H9 (cell line): ENCODE measurements around the gene ARHGEF2. TPM values are rescaled to one million over a fixed set of nuclear protein-coding genes. Genes with fewer than 3 reads are reported as not detected.

ENCODE experiments used
- DNase-seq: peaks from one replicate; pipeline ENCODE4 v3.0.0-alpha.2; 2017
- H2AFZ ChIP-seq: one replicate; pipeline ENCODE4 v1.6.1; 2013; ENCODE audit warnings: mild to moderate bottlenecking, low read length, control low read depth, moderate library complexity
- H2AK5ac ChIP-seq: 2 replicates; pipeline ENCODE4 v1.6.1; 2013; ENCODE audit warnings: low read length, control low read depth, mixed read lengths; ENCODE audit not compliant: insufficient read length
- H2BK120ac ChIP-seq: one replicate; pipeline ENCODE4 v1.6.1; 2013; ENCODE audit warnings: low read depth, mild to moderate bottlenecking, low read length, control low read depth, inconsistent platforms; ENCODE audit not compliant: poor library complexity, severe bottlenecking
- H2BK12ac ChIP-seq: 2 replicates; pipeline ENCODE4 v1.6.1; 2013; ENCODE audit warnings: low read length, control low read depth, mixed read lengths, low read depth; ENCODE audit not compliant: insufficient read length
- H2BK15ac ChIP-seq: 2 replicates; pipeline ENCODE4 v1.6.1; 2013; ENCODE audit warnings: low read depth, low read length, control low read depth
- H2BK20ac ChIP-seq: one replicate; pipeline ENCODE4 v1.6.1; 2013; ENCODE audit warnings: low read depth, mild to moderate bottlenecking, low read length, control low read depth, inconsistent platforms; ENCODE audit not compliant: poor library complexity, severe bottlenecking
- H2BK5ac ChIP-seq: 2 replicates; pipeline ENCODE4 v1.6.1; 2013; ENCODE audit warnings: low read length, control low read depth, mixed read lengths; ENCODE audit not compliant: insufficient read length
- H3K14ac ChIP-seq: 2 replicates; pipeline ENCODE4 v1.6.1; 2013; ENCODE audit warnings: low read length, control low read depth; ENCODE audit not compliant: insufficient read depth
- H3K18ac ChIP-seq: 2 replicates; pipeline ENCODE4 v1.6.1; 2013; ENCODE audit warnings: low read depth, mild to moderate bottlenecking, mixed read lengths, low read length, control low read depth; ENCODE audit not compliant: insufficient read length
- H3K23ac ChIP-seq: 2 replicates; pipeline ENCODE4 v1.6.1; 2013; ENCODE audit warnings: low read length, control low read depth, mixed read lengths, low read depth; ENCODE audit not compliant: insufficient read length
- H3K23me2 ChIP-seq: 2 replicates; pipeline ENCODE4 v1.6.1; 2013; ENCODE audit warnings: low read depth, mild to moderate bottlenecking, mixed read lengths, low read length, control low read depth; ENCODE audit not compliant: insufficient read length, poor library complexity, severe bottlenecking
- H3K27ac ChIP-seq: 2 replicates; pipeline ENCODE4 v1.5.1; 2013; ENCODE audit warnings: low read length, control low read depth, mixed read lengths, low read depth; ENCODE audit not compliant: insufficient read length
- H3K27me3 ChIP-seq: 2 replicates; pipeline ENCODE4 v1.6.1; 2013; ENCODE audit warnings: low read length, control low read depth, inconsistent platforms; ENCODE audit not compliant: insufficient read depth
- H3K4ac ChIP-seq: 2 replicates; pipeline ENCODE4 v1.6.1; 2013; ENCODE audit warnings: low read depth, mild to moderate bottlenecking, control low read depth, inconsistent platforms, low read length, moderate library complexity
- H3K4me1 ChIP-seq: 2 replicates; pipeline ENCODE4 v1.6.1; 2013; ENCODE audit warnings: low read length, control low read depth, inconsistent platforms; ENCODE audit not compliant: insufficient read depth
- H3K4me2 ChIP-seq: 2 replicates; pipeline ENCODE4 v1.6.1; 2013; ENCODE audit warnings: low read length, control low read depth, mixed read lengths; ENCODE audit not compliant: insufficient read length, insufficient read depth
- H3K56ac ChIP-seq: 2 replicates; pipeline ENCODE4 v1.6.1; 2013; ENCODE audit warnings: low read depth, mild to moderate bottlenecking, mixed read lengths, low read length, control low read depth; ENCODE audit not compliant: insufficient read length
- H3K79me1 ChIP-seq: 2 replicates; pipeline ENCODE4 v1.6.1; 2013; ENCODE audit warnings: low read depth, mild to moderate bottlenecking, moderate library complexity, low read length, control low read depth, inconsistent platforms; ENCODE audit not compliant: insufficient read depth, poor library complexity, severe bottlenecking
- H3K79me2 ChIP-seq: 2 replicates; pipeline ENCODE4 v1.6.1; 2013; ENCODE audit warnings: low read length, control low read depth, inconsistent platforms; ENCODE audit not compliant: insufficient read depth
- H3K9ac ChIP-seq: 2 replicates; pipeline ENCODE4 v1.6.1; 2013; ENCODE audit warnings: low read length, control low read depth, mixed read lengths; ENCODE audit not compliant: insufficient read length; ENCODE audit errors: extremely low read depth
- H3K9me3 ChIP-seq: one replicate; pipeline ENCODE4 v1.6.1; 2013; ENCODE audit warnings: low read depth, low read length, inconsistent platforms; ENCODE audit not compliant: control insufficient read depth
- H3T11ph ChIP-seq: one replicate; pipeline ENCODE4 v1.6.1; 2013; ENCODE audit warnings: mild to moderate bottlenecking, low read length, control low read depth, inconsistent platforms
- H4K20me1 ChIP-seq: one replicate; pipeline ENCODE4 v1.6.1; 2013; ENCODE audit not compliant: control insufficient read depth, insufficient read length, insufficient read depth
- H4K5ac ChIP-seq: 2 replicates; pipeline ENCODE4 v1.6.1; 2013; ENCODE audit warnings: low read depth, mild to moderate bottlenecking, mixed read lengths, low read length, control low read depth; ENCODE audit not compliant: insufficient read length
- H4K8ac ChIP-seq: replicated peaks from 2 replicates; pipeline ENCODE4 v1.6.1; 2013; ENCODE audit warnings: low read length, control low read depth, mixed read lengths, low read depth; ENCODE audit not compliant: insufficient read length
- H4K91ac ChIP-seq: 2 replicates; pipeline ENCODE4 v1.6.1; 2013; ENCODE audit warnings: low read depth, mild to moderate bottlenecking, moderate library complexity, mixed read lengths, low read length, control low read depth; ENCODE audit not compliant: insufficient read length
- H3K27ac Mint-ChIP-seq, 3 experiments: 2 replicates in 2 of 3; 3 replicates in 1 of 3; pipeline ENCODE4 v1.8.0; 2020 to 2021; ENCODE audit warnings: mixed read lengths in 3 of 3, mild to moderate bottlenecking in 1 of 3, moderate library complexity in 1 of 3
- H3K27me3 Mint-ChIP-seq: 2 replicates; pipeline ENCODE4 v1.8.0; 2021; ENCODE audit warnings: low read depth, mild to moderate bottlenecking, moderate library complexity, mixed read lengths
- H3K36me3 Mint-ChIP-seq, 3 experiments: 2 replicates in 2 of 3; 3 replicates in 1 of 3; pipeline ENCODE4 v1.8.0; 2020 to 2021; ENCODE audit warnings: low read depth in 3 of 3, mixed read lengths in 3 of 3; ENCODE audit not compliant: insufficient read depth in 1 of 3
- H3K4me1 Mint-ChIP-seq, 2 experiments: 2 replicates each; pipeline ENCODE4 v1.8.0; 2020; ENCODE audit warnings: mixed read lengths in 2 of 2
- H3K4me3 Mint-ChIP-seq, 2 experiments: 2 replicates in 1 of 2; 3 replicates in 1 of 2; pipeline ENCODE4 v1.8.0; 2020 to 2021; ENCODE audit warnings: mild to moderate bottlenecking in 2 of 2, mixed read lengths in 2 of 2, moderate library complexity in 1 of 2
- H3K9me3 Mint-ChIP-seq, 2 experiments: 2 replicates in 1 of 2; 3 replicates in 1 of 2; pipeline ENCODE4 v1.8.0; 2020; ENCODE audit warnings: mild to moderate bottlenecking in 2 of 2, mixed read lengths in 2 of 2, moderate library complexity in 1 of 2
- WGBS: extraction: QIAGEN DNeasy Blood & Tissue Kit; methylation state at CpG from one replicate; pipeline ENCODE4 v1.1.7; 2013; ENCODE audit warnings: missing lambda C conversion rate, low lambda C conversion rate, mixed read lengths; ENCODE audit not compliant: insufficient read length; ENCODE audit errors: extremely low coverage; 5-methylcytosine and 5-hydroxymethylcytosine counted together
- total RNA-seq: library from RNA; stranded (reverse); gene quantifications from 2 replicates; pipeline ENCODE4 v1.2.1, GENCODE V29; 2021
- TF ChIP-seq, protein P1 (sequence below): fragments of 200-600 bp; sonication (generic); conservative IDR thresholded peaks from 3 replicates; pipeline ENCODE4 v1.8.0; 2021; ENCODE audit warnings: antibody characterized with exemption, mild to moderate bottlenecking

Gene ARHGEF2
- total RNA-seq, 1 experiment from 2014 or later: 111 TPM

DNA sequence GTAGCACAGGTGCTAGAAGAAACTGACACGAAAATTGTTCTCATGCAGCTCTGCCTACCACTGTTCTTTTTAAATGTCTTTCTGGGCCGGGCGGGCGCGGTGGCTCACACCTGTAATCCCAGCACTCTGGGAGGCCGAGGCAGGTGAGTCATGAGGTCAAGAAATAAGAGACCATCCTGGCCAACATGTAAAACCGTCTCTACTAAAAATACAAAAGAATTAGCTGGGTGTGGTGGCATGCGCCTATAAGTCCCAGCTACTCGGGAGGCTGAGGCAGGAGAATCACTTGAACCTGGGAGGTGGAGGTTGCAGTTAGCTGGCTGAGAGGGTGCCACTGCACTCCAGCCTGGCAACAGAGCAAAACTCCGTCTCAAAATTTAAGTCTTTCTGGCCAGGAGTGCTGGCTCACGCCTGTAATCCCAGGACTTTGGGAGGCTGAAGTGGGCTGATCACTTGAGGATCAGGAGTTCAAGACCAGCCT, 66.3 kb downstream of the ARHGEF2 start:
- Histone ChIP-seq H4K8ac (no peak overlapping the region), H3K23ac (no peak overlapping the region), H4K91ac (no peak overlapping the region), H2AK5ac (no peak overlapping the region), H3K27ac (no peak overlapping the region), H2BK15ac (no peak overlapping the region), H3T11ph (no peak overlapping the region), H4K5ac (no peak overlapping the region), H3K9me3 (no peaks in the 10 kb centered on the region), H2BK12ac (no peak overlapping the region), H3K27me3 (no peaks in the 10 kb centered on the region; the same call in 1 of the 2 replicates), H3K9ac (no peak overlapping the region), H3K79me1 (no peaks in the 10 kb centered on the region), H3K56ac (no peak overlapping the region), H3K4me2 (no peak overlapping the region), H2AFZ (no peak overlapping the region), H3K14ac (no peak overlapping the region), H3K4ac (no peak overlapping the region), H2BK120ac (no peak overlapping the region), H3K79me2 (no peaks in the 10 kb centered on the region), H4K20me1 (no peaks in the 10 kb centered on the region), H3K18ac (no peak overlapping the region), H2BK5ac (no peak overlapping the region), H3K4me1 (no peaks in the 10 kb centered on the region), H2BK20ac (no peak overlapping the region), H3K23me2 (peaks cover 6% of the 10 kb centered on the region)
- DNase-seq: peak; percentile 43
- Mint-ChIP-seq H3K27ac (peak overlapping the region in 2 of 3 experiments; percentile 96 to 98; a peak in 4 of 7 replicates), H3K9me3 (no peaks in the 10 kb centered on the region), H3K4me1 (peaks cover 17% of the 10 kb centered on the region in 2 experiments), H3K27me3 (no peaks in the 10 kb centered on the region), H3K4me3 (peak overlapping the region; percentile 96 to 97; a peak in 4 of 5 replicates), H3K36me3 (peaks cover 26 to 77% (median 74%) of the 10 kb centered on the region in 3 experiments; a peak in 6 of 7 replicates)
- no CpG with 5 or more reads among the region's 11 CpGs for WGBS
- TF ChIP-seq, protein P1, sequence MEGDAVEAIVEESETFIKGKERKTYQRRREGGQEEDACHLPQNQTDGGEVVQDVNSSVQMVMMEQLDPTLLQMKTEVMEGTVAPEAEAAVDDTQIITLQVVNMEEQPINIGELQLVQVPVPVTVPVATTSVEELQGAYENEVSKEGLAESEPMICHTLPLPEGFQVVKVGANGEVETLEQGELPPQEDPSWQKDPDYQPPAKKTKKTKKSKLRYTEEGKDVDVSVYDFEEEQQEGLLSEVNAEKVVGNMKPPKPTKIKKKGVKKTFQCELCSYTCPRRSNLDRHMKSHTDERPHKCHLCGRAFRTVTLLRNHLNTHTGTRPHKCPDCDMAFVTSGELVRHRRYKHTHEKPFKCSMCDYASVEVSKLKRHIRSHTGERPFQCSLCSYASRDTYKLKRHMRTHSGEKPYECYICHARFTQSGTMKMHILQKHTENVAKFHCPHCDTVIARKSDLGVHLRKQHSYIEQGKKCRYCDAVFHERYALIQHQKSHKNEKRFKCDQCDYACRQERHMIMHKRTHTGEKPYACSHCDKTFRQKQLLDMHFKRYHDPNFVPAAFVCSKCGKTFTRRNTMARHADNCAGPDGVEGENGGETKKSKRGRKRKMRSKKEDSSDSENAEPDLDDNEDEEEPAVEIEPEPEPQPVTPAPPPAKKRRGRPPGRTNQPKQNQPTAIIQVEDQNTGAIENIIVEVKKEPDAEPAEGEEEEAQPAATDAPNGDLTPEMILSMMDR: no peak
